Renal cortical epithelial cell (primary cell): Measurements from ENCODE around the gene HLA-DQB2. TPM values are rescaled to one million over a fixed set of nuclear protein-coding genes. Genes with fewer than 3 reads are reported as not detected.
"Not testable (repeated sequence)": the region's sequence is repeated elsewhere in the genome, so short reads cannot be mapped to it uniquely, and the experiment has no call there.

Experiments used
- DNase-seq: peaks from one replicate; pipeline ENCODE4 v3.0.0-alpha.2; 2011; ENCODE audit warnings: low read depth
- total RNA-seq: library from RNA; depleted of rRNA; stranded (reverse); fragments of >200 nt; gene quantifications from 2 replicates; pipeline ENCODE4 v1.2.3, GENCODE V29; 2014

Gene HLA-DQB2
- total RNA-seq, 1 donor from 2014 or later = not detected

DNA sequence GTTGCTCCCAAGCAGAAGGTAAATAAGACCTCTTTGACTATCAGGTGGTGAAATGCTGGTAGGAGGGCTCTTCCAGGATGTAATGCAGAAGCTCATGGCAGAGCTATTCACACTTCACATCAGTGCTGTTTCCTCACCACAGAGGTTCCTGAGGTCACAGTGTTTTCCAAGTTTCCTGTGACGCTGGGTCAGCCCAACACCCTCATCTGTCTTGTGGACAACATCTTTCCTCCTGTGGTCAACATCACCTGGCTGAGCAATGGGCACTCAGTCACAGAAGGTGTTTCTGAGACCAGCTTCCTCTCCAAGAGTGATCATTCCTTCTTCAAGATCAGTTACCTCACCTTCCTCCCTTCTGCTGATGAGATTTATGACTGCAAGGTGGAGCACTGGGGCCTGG is 17.7 kb downstream of the HLA-DQB2 start:
- DNase-seq = not testable (repeated sequence)

DNA sequence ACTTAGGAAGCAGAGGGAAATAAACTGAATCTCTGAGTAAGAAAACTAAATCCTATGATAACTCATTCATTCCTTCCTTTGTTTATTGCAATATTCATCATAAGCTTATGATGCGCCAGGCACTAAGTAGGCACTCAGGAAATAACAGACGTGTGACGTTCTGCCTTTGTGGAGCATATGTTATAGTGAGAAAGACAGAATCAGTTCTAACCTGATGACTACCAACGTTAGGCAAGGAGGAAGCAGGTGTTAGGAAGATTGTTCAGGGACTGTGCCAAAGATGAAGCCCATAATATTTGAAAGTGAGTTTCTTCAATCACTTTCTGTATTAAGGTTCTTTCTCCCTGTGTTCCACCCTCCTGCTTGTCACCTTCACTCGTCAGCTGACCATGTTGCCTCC is 18.6 kb downstream of the HLA-DQB2 start:
- no peak for DNase-seq

DNA sequence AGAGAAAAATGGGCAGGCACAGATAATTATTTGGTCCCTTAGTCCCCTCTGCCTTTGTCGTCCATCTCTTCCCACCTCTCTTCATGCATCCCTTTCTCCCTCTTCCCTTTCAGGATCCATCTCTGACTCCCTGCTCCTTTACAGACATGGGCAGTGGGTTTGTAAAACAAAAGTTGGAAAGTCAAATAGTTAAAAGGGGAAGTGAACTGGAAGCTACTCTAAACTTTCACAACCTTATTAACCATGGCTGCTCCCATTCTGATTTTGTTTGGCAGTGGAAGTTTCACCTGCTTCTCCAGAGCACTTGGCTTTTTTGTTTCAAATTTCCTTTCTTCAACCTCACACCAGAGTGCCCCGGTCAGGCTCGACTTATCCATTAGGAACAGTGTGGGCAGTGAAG is 21.0 kb downstream of the HLA-DQB2 start:
- DNase-seq = no peak

DNA sequence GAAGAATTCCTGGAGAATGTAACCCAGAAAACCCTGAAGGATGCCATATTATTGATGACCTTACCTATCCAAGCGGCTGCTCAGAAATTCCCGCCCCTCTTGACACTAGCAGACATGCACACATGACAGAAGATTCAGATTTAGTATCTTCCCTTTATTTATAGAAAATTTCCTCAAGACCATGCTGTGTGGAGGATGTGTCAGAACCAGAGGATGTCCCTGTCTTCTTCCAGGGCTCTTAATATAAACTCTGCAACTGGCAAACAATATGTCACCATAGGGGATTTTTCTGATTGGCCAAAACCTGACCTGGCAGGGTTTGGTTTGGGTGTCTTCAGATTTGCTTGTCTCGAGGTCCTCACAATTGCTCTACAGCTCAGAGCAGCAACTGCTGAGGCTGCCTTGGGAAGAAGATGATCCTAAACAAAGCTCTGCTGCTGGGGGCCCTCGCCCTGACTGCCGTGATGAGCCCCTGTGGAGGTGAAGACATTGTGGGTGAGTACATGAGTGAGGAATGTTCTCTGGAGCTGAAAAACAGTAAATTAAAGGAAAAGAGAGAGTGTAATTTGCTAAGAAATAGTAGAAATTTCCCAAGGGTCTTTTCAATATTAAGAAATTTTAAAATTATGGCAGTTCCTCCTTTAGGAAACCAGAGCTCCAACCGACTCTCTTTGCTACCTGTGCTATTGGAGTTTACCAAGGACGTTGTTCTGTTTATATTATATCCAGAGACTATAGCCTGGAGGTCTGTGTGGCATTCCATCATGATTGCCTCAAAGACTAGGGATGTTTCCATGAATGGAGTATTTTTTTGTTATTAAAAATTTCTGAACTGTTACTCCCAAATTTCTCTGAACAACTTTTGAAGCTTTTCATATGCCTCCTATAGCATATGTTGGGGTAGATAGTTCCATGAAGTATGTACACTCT is 22.0 kb downstream of the HLA-DQB2 start, which contains the start of gene HLA-DQA2:
TSS of gene HLA-DQA2 (plus strand) at position 361 of the 930 bp plus-strand sequence. CDS start at position 414, 53 bp downstream.
- no peak for DNase-seq

DNA sequence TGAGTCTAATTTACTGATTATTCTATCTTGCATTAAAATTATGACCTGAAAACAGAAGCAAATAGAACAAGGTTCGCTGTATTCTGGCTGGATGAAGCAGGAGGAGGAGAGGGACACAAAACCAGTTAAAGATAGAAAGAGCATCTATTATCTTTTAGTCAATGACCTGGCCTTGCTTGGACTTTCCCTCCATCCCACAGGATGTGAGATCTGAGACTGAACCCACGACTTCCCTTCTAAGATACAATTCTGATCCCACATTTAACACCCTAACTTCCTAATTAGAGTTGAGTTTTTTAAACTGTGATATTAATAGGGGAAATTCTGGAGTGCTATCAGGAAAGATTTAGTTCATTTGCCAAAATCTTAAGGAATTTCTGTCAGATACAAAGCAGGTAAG is 25.2 kb downstream of the HLA-DQB2 start:
- DNase-seq = no peak

DNA sequence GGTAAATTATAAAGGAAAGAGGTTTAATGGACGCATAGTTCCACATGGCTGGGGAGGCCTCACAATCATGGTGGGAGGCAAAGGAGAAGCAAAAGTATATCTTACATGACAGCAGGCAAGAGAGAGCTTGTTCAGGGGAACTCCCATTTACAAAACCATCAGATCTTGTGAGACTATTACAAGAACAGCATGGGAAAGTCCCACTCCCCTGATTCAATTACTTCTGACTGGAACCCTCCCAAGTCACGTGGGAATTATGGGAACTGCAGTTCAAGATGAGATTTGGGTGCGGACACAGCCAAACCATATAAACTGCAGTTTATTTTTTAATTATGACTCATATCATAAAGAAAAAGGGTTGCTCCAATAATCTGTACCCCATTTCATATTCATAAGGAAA is 44.5 kb downstream of the HLA-DQB2 start:
- peak; percentile 1 for DNase-seq

DNA sequence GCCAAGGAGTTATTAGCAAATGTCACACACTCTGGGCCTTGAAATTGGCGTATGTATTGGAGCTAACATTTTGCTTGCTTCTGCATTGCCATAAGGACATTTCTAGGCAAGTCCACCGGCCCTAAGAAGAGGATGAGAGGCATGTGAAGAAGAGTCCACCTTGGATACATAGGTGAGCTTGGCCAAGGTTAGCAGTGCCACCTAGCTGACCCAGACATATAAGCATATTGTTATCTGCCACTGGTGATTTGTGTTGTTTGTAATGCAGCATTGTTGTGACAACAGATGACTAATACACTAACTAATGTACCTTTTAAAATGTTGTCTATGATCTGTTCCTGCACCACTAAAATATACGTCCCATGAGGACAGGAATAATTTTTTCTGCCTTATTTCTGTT is 46.9 kb downstream of the HLA-DQB2 start:
- DNase-seq = no peak

DNA sequence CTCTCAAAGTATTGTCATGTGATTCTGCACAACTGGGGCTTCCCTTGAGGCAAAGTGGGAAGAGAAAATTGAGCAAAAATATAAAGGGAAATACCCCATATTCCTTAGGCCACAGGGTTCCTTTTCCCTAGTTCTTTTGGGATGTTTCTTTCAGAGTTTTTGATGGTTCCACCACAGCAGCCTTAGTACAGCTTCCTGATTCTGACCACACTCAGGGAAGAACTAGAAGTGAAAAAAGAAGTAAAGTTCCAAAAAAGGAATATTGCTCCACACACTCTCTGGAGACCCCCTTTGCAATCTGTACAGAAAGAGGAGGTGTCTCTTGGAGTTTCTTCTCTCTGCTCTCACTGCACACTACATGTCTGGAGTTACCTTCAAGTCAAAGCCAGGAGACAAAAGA is 50.1 kb downstream of the HLA-DQB2 start:
- DNase-seq = no peak

DNA sequence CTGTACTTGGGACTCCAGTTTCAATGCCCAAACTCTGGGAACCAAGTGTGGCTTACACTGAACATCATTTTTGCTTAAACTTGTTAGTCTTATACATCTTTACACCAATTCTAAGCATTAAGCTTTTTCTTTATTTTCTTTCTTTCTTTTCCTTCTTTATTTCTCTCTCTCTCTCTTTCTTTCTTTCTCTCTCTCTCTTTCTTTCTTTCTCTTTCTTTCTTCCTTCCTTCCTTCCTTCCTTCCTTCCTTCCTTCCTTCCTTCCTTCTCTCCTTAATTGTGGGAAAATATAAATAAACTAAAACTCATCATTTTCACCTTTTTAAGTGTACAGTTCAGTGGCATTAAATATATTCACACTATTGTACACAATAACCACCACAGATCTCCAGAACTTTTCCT is 53.7 kb downstream of the HLA-DQB2 start:
- DNase-seq = no peak

Other genes starting within 250 kb of the HLA-DQB2 start
- gene HLA-DRB5, start 233.2 kb downstream of the HLA-DQB2 start, total RNA-seq = 0.20 and 0.87 TPM in 2 replicates
- gene HLA-DRB1, start 173.7 kb downstream of the HLA-DQB2 start, total RNA-seq = 0.99 and 18.2 TPM in 2 replicates
- 1.9 TPM in 1 of 2 replicates, not detected in the other for gene HLA-DQA1, start 126.1 kb downstream of the HLA-DQB2 start, total RNA-seq
- 1.8 and 28.0 TPM in 2 replicates for gene HLA-DQB1, start 96.9 kb downstream of the HLA-DQB2 start, total RNA-seq
- not detected in 2 replicates for gene HLA-DQA2, start 22.1 kb downstream of the HLA-DQB2 start, total RNA-seq
- under 0.01 TPM in 1 of 2 replicates, not detected in the other for gene HLA-DOB, start 53.5 kb upstream of the HLA-DQB2 start, total RNA-seq
- gene TAP2, start 75.2 kb upstream of the HLA-DQB2 start, total RNA-seq = 14.1 and 14.4 TPM in 2 replicates
- 39.7 and 82.3 TPM in 2 replicates for gene PSMB8, start 80.5 kb upstream of the HLA-DQB2 start, total RNA-seq
- 57.6 and 124 TPM in 2 replicates for gene TAP1, start 90.2 kb upstream of the HLA-DQB2 start, total RNA-seq
- gene PSMB9, start 90.7 kb upstream of the HLA-DQB2 start, total RNA-seq = 8.3 and 52.1 TPM in 2 replicates
- 2.1 and 18.9 TPM in 2 replicates for gene HLA-DMB, start 177.5 kb upstream of the HLA-DQB2 start, total RNA-seq
- gene HLA-DMA, start 189.6 kb upstream of the HLA-DQB2 start, total RNA-seq = 1.9 and 6.1 TPM in 2 replicates
- gene BRD2, start 205.1 kb upstream of the HLA-DQB2 start, total RNA-seq = 47.8 and 107 TPM in 2 replicates
- 0.55 and 1.6 TPM in 2 replicates for gene HLA-DOA, start 246.1 kb upstream of the HLA-DQB2 start, total RNA-seq